Measurements from ENCODE around the gene THUMPD3. TPM values are rescaled to one million over a fixed set of nuclear protein-coding genes. Genes with fewer than 3 reads are reported as not detected.

Gene THUMPD3
- total and polyA plus RNA-seq, 9 of the 15 experiments (the other 6 are each of a cell fraction or from before 2014, with no cell fraction given) = 58.3 to 132 (median 113) TPM

- peak in 1 of 2 experiments; percentile 88; a peak in 3 of 4 replicates for TF ChIP-seq MLLT1 (IDR thresholded peaks at IDR 0.05)
- no peak for TF ChIP-seq KAT7 (CRISPR knock-in tag; IDR thresholded peaks at IDR 0.05; ENCODE audit: borderline replicate concordance)
- TF ChIP-seq, protein P1, sequence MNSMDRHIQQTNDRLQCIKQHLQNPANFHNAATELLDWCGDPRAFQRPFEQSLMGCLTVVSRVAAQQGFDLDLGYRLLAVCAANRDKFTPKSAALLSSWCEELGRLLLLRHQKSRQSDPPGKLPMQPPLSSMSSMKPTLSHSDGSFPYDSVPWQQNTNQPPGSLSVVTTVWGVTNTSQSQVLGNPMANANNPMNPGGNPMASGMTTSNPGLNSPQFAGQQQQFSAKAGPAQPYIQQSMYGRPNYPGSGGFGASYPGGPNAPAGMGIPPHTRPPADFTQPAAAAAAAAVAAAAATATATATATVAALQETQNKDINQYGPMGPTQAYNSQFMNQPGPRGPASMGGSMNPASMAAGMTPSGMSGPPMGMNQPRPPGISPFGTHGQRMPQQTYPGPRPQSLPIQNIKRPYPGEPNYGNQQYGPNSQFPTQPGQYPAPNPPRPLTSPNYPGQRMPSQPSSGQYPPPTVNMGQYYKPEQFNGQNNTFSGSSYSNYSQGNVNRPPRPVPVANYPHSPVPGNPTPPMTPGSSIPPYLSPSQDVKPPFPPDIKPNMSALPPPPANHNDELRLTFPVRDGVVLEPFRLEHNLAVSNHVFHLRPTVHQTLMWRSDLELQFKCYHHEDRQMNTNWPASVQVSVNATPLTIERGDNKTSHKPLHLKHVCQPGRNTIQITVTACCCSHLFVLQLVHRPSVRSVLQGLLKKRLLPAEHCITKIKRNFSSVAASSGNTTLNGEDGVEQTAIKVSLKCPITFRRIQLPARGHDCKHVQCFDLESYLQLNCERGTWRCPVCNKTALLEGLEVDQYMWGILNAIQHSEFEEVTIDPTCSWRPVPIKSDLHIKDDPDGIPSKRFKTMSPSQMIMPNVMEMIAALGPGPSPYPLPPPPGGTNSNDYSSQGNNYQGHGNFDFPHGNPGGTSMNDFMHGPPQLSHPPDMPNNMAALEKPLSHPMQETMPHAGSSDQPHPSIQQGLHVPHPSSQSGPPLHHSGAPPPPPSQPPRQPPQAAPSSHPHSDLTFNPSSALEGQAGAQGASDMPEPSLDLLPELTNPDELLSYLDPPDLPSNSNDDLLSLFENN (IDR thresholded peaks at IDR 0.05; ENCODE audit: low read depth in 2 of 2, low read length in 2 of 2) = 0 out of 4 replicates have a peak, but pooled peaks of 1 of the 2 experiments have one; percentile 20
- TF ChIP-seq ZBTB40 (IDR thresholded peaks at IDR 0.05) = peak; percentile 44; the same call in 1 of the 2 replicates
- no peak for TF ChIP-seq ZBTB40 (CRISPR knock-in tag; IDR thresholded peaks at IDR 0.05)
- TF ChIP-seq EP400 (IDR thresholded peaks at IDR 0.05) = 0 out of 2 replicates have a peak, but pooled peaks have one; percentile 11
- peak in 1 of 2 experiments; percentile 42; a peak in 1 of 4 replicates for TF ChIP-seq RCOR1 (IDR thresholded peaks at IDR 0.05; ENCODE audit: borderline replicate concordance in 1 of 2, low read depth in 2 of 2, low read length in 2 of 2)
- TF ChIP-seq TAF9B (IDR thresholded peaks at IDR 0.05; ENCODE audit: partially characterized antibody) = peak; percentile 21
- peak in 1 of 2 experiments; percentile 80; a peak in 2 of 4 replicates for TF ChIP-seq HDAC1 (IDR thresholded peaks at IDR 0.05)
- TF ChIP-seq SRSF1 (IDR thresholded peaks at IDR 0.05; ENCODE audit: low read depth, low read length) = no peak
- peak; percentile 46; the same call in 1 of the 2 replicates for TF ChIP-seq HLTF (IDR thresholded peaks at IDR 0.05)
- TF ChIP-seq SMARCE1 (IDR thresholded peaks at IDR 0.05) = peak; percentile 38; the same call in 1 of the 2 replicates
Observed at GRCh38 chr3:9399746-9400145, 36.9 kb downstream of the THUMPD3 start (continued).
